Measurements from ENCODE around the gene LY9. TPM values are rescaled to one million over a fixed set of nuclear protein-coding genes. Genes with fewer than 3 reads are reported as not detected.

LY9 gene
- total and polyA plus RNA-seq, 2 experiments from 2014 or later, result not detected

GRCh38 chr1:160759740-160760139, 36.2 kb upstream of the LY9 start:
- Histone ChIP-seq H3K36me3 (ENCODE audit: low read depth) (no peaks in the 10 kb centered on the region), H3K9me3 (ENCODE audit: low read depth) (no peaks in the 10 kb centered on the region), H3K4me2 (ENCODE audit: unreplicated experiment) (no peak overlapping the region), H3K4me3 (no peak overlapping the region), H3K27me3 (replicated peaks; ENCODE audit: insufficient read depth) (no peaks in the 10 kb centered on the region), H3F3A (ENCODE audit: insufficient read depth) (no peaks in the 10 kb centered on the region), H3K79me2 (ENCODE audit: insufficient read depth) (no peaks in the 10 kb centered on the region), H3K27ac (no peak overlapping the region), H3K9ac (no peak overlapping the region), H3K9me2 (ENCODE audit: insufficient read depth) (no peaks in the 10 kb centered on the region), H3K4me1 (ENCODE audit: insufficient read depth) (no peaks in the 10 kb centered on the region), H4K20me1 (ENCODE audit: insufficient read depth) (no peaks in the 10 kb centered on the region), H2AFZ (no peak overlapping the region)
- no peak for DNase-seq
- in situ Hi-C loops (cut with MboI), result no loop called here
- TF ChIP-seq EZH2phosphoT487 (IDR thresholded peaks at IDR 0.05; ENCODE audit: insufficient read depth, low read depth), result no peak
- TF ChIP-seq EZH2 (IDR thresholded peaks at IDR 0.05; ENCODE audit: insufficient read depth, poor library complexity, severe bottlenecking), result no peak

DNA sequence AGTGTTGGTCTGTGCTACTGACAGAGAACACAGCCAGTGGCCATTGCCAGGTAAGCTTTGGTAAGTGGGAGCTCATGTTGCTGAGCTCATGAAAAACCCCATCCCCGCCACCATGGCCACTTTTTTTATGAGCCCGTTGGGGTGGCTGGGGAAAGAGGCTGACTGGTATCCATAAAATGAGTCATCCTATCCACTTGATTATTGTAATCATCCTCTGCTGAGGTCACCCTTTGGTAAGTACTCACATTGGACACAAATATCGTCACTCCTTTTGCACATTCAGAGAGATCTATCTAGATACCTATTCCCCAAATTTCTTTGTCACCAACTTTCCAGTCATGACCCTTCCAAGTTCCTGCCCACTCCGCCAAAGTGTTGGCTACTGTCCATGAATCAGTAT, 34.9 kb upstream of the LY9 start:
- H3K79me2 ChIP-seq (ENCODE audit: insufficient read depth), result no peaks in the 10 kb centered on the region
- no peak overlapping the region for H3K27ac ChIP-seq
- no peaks in the 10 kb centered on the region for H3K4me1 ChIP-seq (ENCODE audit: insufficient read depth)
- no peak overlapping the region for H3K4me2 ChIP-seq (ENCODE audit: unreplicated experiment)
- no peaks in the 10 kb centered on the region for H4K20me1 ChIP-seq (ENCODE audit: insufficient read depth)
- no peak for DNase-seq
- no peak overlapping the region for H2AFZ ChIP-seq
- no peak overlapping the region for H3K9ac ChIP-seq
- in situ Hi-C loops (cut with MboI), result no loop called here
- TF ChIP-seq EZH2phosphoT487 (IDR thresholded peaks at IDR 0.05; ENCODE audit: insufficient read depth, low read depth), result no peak
- TF ChIP-seq EZH2 (IDR thresholded peaks at IDR 0.05; ENCODE audit: insufficient read depth, poor library complexity, severe bottlenecking), result no peak
- no peak overlapping the region for H3K4me3 ChIP-seq
- 31 to 32% methylated on average over 4 of the region's 4 CpGs for WGBS, 2 experiments (ENCODE audit: low coverage in 1 of 2, low lambda C conversion rate in 2 of 2, missing lambda C conversion rate in 2 of 2)
- no peaks in the 10 kb centered on the region for H3K9me2 ChIP-seq (ENCODE audit: insufficient read depth)
- H3K36me3 ChIP-seq (ENCODE audit: low read depth), result no peaks in the 10 kb centered on the region
- no peaks in the 10 kb centered on the region for H3K27me3 ChIP-seq (replicated peaks; ENCODE audit: insufficient read depth)
- no peaks in the 10 kb centered on the region for H3K9me3 ChIP-seq (ENCODE audit: low read depth)
- H3F3A ChIP-seq (ENCODE audit: insufficient read depth), result no peaks in the 10 kb centered on the region

DNA sequence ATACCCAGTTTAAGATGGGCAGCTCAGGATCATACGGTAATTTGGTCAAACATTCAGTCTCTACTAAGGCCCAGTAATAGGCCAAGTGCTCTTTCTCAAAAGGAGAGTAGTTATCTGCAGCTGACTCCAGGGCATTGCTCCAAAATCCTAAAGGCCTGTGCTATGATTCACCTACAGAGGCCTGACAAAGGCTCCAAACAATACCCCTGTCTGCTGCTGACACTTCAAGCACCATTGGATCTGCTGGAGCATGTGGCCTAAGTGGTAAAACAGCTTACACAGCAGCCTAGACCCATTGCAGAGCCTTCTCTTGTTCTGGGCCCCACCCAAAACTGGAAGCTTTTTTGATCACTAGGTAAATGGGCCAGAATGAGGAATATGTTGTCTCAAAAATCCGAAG, 34.1 kb upstream of the LY9 start:
- in situ Hi-C loops (cut with MboI), result no loop called here
- no peaks in the 10 kb centered on the region for H3F3A ChIP-seq (ENCODE audit: insufficient read depth)
- H3K4me1 ChIP-seq (ENCODE audit: insufficient read depth), result no peaks in the 10 kb centered on the region
- no peaks in the 10 kb centered on the region for H3K79me2 ChIP-seq (ENCODE audit: insufficient read depth)
- TF ChIP-seq EZH2 (IDR thresholded peaks at IDR 0.05; ENCODE audit: insufficient read depth, poor library complexity, severe bottlenecking) (no peak), EZH2phosphoT487 (IDR thresholded peaks at IDR 0.05; ENCODE audit: insufficient read depth, low read depth) (no peak)
- H3K27ac ChIP-seq, result no peak overlapping the region
- H3K9me3 ChIP-seq (ENCODE audit: low read depth), result no peaks in the 10 kb centered on the region
- no peaks in the 10 kb centered on the region for H3K36me3 ChIP-seq (ENCODE audit: low read depth)
- no peaks in the 10 kb centered on the region for H3K27me3 ChIP-seq (replicated peaks; ENCODE audit: insufficient read depth)
- H3K4me2 ChIP-seq (ENCODE audit: unreplicated experiment), result no peak overlapping the region
- no peak overlapping the region for H3K9ac ChIP-seq
- no peak overlapping the region for H2AFZ ChIP-seq
- H3K9me2 ChIP-seq (ENCODE audit: insufficient read depth), result no peaks in the 10 kb centered on the region
- DNase-seq, result peak; percentile 8
- no peaks in the 10 kb centered on the region for H4K20me1 ChIP-seq (ENCODE audit: insufficient read depth)
- no peak overlapping the region for H3K4me3 ChIP-seq
- 19% methylated on average over 2 of the region's 2 CpGs for WGBS, 2 experiments (ENCODE audit: low coverage in 1 of 2, low lambda C conversion rate in 2 of 2, missing lambda C conversion rate in 2 of 2)

DNA sequence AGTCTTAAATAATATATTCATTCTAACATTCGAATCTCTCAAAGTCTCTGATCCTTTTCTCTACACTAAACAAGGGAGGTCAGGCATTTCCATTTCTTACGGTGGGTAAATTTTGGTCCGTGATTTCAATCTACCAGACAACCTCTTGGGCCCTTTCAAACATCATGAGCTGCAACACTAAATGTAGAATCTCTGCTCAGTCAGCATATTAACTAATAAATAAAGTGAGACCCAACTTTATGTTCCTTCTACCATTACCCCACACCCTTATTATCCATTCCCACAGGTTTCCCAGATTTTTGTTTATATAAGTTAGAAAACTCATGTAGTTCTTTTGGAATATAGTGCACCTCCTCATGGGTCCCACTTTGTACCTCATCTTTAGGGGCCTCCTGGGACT, 32.0 kb upstream of the LY9 start:
- Histone ChIP-seq H3K79me2 (ENCODE audit: insufficient read depth) (no peaks in the 10 kb centered on the region), H3K4me3 (no peak overlapping the region), H3F3A (ENCODE audit: insufficient read depth) (no peaks in the 10 kb centered on the region), H3K9ac (no peak overlapping the region), H3K4me2 (ENCODE audit: unreplicated experiment) (no peak overlapping the region), H4K20me1 (ENCODE audit: insufficient read depth) (no peaks in the 10 kb centered on the region), H3K4me1 (ENCODE audit: insufficient read depth) (no peaks in the 10 kb centered on the region), H3K27ac (no peak overlapping the region), H3K27me3 (replicated peaks; ENCODE audit: insufficient read depth) (no peaks in the 10 kb centered on the region), H3K9me3 (ENCODE audit: low read depth) (no peaks in the 10 kb centered on the region), H3K9me2 (ENCODE audit: insufficient read depth) (no peaks in the 10 kb centered on the region), H3K36me3 (ENCODE audit: low read depth) (no peaks in the 10 kb centered on the region), H2AFZ (no peak overlapping the region)
- no peak for DNase-seq
- TF ChIP-seq EZH2 (IDR thresholded peaks at IDR 0.05; ENCODE audit: insufficient read depth, poor library complexity, severe bottlenecking) (no peak), EZH2phosphoT487 (IDR thresholded peaks at IDR 0.05; ENCODE audit: insufficient read depth, low read depth) (no peak)
- WGBS, 2 experiments (ENCODE audit: low coverage in 1 of 2, low lambda C conversion rate in 2 of 2, missing lambda C conversion rate in 2 of 2), result 27 to 33% methylated on average over 3 of the region's 3 CpGs
- in situ Hi-C loops (cut with MboI), result no loop called here
